ENCODE measurements around the gene CARD19.

CARD19 gene

DNA sequence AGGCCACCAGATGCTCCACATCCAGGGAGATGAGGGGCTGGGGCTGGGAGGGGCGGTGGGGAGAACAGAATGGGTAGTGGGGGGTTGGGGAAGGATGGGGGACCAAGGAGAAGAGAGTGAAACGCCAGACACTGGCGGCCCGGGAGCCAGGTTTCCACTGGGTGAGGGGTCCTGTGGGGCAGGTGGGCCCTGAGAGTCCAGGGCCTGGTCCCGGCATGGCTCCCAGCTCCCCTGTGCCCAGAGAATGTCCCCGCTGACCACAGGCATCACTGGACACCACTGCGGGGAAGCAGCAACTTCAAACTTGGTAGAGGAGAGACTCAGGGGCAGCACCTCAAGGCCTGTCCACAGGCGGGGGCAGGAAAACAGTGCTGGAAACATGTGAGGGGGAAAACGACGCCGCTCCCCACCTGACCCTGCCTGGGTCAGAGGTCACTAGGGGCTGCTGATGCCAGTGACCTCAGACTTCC, 24.9 kb downstream of the CARD19 start:
- DNase-seq (ENCODE audit: low read depth, low spot score) = no peak

GRCh38 chr9:93121316-93122241, 25.6 kb downstream of the CARD19 start:
- no peak for DNase-seq (ENCODE audit: low read depth, low spot score)

- DNase-seq (ENCODE audit: low read depth, low spot score) = no peak
Observed at GRCh38 chr9:93122721-93123221, 26.8 kb downstream of the CARD19 start.

- no peak for DNase-seq (ENCODE audit: low read depth, low spot score)
Observed at GRCh38 chr9:93123561-93124283, 27.7 kb downstream of the CARD19 start.

GRCh38 chr9:93124793-93125192, 28.8 kb downstream of the CARD19 start:
- DNase-seq (ENCODE audit: low read depth, low spot score) = no peak

- no peak for DNase-seq (ENCODE audit: low read depth, low spot score)
Observed at GRCh38 chr9:93125331-93125894, 29.4 kb downstream of the CARD19 start.

DNA sequence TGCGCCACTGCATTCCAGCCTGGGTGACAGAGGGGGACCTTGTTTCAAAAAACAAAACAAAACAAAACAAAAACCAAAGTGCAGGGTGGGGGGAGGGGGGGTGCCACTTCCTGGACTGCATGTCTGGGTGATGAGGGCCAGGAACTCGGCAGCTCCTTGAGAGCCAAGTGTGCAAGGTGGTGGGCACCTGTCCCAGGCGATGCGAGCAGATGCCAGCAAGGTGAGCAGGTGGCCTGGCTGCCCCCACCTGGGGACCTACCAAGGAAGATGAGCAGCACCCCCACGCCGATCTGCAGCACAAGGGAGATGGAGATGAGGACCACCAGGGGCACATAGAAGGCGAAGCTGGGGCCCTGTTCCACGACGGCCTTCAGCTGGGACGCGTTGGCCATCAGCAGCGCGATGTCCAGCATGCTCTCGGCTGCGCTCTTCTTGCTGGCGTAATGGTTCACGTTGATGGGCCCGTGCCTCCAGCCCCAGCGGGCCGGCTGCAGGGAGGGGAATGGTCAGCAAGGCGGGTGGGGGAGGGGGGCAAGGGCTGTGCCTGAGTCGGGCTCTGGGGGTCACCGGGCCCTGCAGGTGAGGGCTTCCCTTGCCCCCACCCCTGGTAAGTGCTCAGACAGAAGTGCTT, 30.2 kb downstream of the CARD19 start:
- no peak for DNase-seq (ENCODE audit: low read depth, low spot score)

DNA sequence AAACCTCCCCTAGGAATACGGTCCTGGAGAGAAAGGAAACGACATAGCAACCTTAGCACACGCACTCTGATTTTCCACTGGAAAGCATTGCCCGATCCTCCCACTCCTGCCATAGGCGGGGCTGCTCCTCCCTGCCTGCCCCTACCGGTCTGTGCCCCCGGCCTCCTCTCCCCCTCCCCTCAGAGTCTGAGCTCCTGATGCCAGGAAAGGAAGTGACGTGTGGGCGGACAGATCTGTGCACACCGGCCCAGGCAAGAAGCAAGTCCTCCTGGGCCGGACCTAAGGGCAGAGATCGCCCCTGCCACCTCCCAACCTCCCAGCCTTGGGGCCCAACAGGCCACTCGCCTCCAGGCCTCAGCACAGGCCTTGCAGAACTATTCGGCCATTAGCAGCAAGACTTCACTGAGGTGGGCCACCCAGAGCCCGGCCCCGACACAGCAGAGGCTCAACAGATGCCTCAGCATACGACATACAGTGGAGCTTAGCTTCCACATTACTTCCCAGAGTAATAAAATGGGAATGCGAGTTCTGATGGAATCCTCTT, 30.9 kb downstream of the CARD19 start:
- no peak for DNase-seq (ENCODE audit: low read depth, low spot score)

DNA sequence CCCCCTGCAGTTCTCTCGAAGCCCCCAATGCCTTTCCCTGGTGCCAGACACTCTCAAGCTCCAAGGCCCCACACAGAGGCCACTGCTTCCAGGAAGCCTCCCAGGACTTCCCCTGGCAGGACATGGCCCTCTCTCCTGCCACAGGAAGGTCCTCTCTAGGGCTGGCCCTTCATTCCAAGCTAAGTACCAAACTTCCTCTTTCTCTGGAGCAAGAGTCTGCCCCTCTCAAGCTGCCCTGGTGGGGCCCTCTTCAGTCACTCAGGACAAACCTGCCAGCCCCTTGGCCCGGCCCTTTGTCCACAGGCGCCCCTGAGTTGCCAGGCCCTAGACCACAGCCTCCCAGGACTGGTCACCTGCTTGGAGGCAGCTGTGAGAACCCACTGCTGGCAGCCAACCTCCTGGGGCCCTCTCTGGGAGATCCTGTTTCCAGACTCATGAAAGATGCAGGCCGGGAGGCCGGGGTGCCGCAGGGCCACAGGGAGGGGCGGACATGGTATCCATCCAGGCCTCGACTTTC, 31.4 kb downstream of the CARD19 start:
- DNase-seq (ENCODE audit: low read depth, low spot score) = no peak

GRCh38 chr9:93128011-93128714, 32.1 kb downstream of the CARD19 start:
- DNase-seq (ENCODE audit: low read depth, low spot score) = no peak

DNA sequence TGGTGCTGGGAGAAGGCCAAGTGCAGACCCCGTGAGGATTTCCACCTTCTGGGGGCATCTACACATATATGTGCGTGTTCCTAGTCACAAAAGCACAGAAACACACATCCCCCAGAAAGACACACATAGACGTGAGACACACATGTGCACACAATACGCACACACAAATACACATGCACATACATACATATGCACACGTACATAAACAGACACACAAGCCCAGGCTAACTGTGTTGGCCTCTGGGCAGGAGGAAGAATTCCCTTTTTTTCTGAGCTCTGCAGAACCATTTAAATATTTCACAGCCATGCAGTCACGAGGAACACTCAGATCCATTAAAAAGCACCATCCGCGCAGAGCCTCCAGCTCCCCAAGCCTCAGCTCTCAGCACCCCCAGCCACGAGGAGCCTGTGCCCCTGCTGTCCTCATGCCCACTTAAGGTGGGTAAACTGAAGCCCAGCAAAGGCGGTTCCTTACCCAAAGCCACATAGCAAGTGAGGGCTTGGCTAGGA, 32.8 kb downstream of the CARD19 start:
- no peak for DNase-seq (ENCODE audit: low read depth, low spot score)

- no peak for DNase-seq (ENCODE audit: low read depth, low spot score)
Observed at GRCh38 chr9:93129286-93129685, 33.3 kb downstream of the CARD19 start.

- no peak for DNase-seq (ENCODE audit: low read depth, low spot score)
Observed at GRCh38 chr9:93129691-93130500, 33.9 kb downstream of the CARD19 start.

DNA sequence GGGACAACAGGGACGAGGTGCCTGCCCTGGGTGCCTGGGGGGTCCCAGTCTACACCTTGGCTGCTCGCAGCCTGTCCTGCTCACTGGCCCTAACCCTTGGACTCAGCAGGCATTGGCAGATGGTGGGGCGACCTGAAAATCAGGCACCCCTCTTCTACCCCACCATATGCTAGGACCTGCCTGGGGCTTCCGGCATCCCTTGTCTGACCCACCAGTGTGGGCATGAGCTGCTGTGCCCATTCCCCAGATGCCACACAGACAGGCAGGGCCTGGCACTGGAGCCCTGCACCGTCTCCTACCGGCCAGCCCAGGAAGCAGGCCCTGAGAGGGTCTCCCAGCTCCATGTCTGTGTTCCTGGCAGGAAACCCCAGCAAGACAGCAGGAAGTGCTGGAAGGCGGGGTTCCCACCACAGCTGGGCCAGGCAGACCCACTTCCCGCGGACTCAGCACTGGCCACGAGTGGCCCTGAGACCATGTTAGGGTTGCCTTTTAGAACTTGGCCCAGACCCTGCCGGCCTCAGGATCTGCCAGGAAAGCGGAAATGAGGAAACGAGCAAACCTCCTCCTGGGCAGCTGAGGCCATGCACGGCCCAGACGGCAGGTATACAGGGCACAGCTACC, 35.0 kb downstream of the CARD19 start:
- DNase-seq (ENCODE audit: low read depth, low spot score) = no peak

DNA sequence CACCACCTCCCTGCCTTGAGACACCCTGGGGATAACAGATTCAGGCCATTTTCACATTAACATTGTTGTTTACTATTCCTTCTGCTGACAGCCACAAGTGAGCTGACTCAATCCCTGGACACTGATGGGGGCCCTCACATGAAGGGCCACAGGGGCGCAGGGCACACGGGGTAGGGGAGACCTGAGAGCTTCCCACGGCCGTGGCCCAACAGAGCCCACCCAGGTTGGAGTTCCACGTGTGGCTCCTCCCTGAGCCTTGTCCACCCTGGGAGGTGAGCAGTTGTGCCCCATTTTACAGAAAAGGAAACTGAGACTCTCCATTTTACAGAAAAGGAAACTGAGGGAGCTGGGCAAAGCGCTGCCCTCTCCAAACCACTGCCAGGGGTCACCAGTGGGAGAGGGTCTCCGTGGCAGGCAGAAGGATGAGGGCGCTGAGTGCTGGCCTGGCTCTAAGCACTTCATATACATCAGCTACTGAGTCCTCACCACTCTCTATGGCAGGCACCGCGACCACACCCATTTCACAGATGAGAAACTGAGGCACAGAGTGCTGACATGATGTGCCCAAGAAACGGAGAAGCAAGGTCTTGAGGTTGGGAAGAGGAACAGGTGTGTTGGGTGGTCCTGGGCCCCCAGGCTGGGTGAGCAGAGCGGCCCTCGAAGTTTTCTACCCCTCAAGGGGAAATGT, 35.7 kb downstream of the CARD19 start:
- no peak for DNase-seq (ENCODE audit: low read depth, low spot score)

- no peak for DNase-seq (ENCODE audit: low read depth, low spot score)
Observed at GRCh38 chr9:93132287-93132927, 36.4 kb downstream of the CARD19 start.

GRCh38 chr9:93132946-93133680, 37.1 kb downstream of the CARD19 start:
- no peak for DNase-seq (ENCODE audit: low read depth, low spot score)

All from activated CD4-positive, CD25-positive, alpha-beta regulatory T cell treated with anti-CD3 and anti-CD28 coated beads, Interleukin-2, amount 50 U/mL, for 16 hours (primary cell).